Measurements from ENCODE around the gene YIPF1.

YIPF1 gene

DNA sequence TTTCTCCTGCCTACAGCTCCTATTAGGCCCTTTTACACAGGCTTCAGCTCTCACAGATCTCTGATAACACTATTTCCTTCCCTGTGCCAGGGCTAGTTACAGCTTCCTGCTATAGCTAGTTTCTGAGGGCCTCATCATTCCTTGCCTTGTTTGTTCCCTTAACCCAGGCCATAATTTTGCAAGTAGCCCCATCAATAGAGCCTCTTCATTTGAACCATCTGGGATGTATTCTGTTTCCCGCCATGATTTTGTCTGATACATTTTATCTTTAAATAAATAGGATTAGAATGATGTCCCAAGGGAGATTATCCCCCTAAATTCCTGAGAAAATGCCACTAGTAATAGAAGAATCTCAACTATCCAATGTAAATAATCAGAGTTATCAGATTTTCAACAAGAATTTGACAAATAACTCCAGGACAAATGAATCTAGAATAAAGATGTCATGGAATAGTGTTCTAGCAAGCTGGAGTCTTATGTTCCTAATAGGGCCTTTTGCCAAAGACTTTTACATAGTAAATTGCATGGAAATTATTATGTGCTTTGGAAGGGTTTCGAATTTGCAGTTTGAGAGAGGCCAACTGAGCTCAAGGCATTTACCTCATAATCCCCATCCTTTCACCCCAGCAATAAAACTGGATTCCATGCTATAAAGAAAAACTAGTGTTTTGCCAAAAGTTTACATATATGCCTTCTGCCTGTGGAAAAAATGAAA lies 39.8 kb upstream of the YIPF1 start:
- no peak for DNase-seq (ENCODE audit: low read depth)
- TF ChIP-seq, protein P1, sequence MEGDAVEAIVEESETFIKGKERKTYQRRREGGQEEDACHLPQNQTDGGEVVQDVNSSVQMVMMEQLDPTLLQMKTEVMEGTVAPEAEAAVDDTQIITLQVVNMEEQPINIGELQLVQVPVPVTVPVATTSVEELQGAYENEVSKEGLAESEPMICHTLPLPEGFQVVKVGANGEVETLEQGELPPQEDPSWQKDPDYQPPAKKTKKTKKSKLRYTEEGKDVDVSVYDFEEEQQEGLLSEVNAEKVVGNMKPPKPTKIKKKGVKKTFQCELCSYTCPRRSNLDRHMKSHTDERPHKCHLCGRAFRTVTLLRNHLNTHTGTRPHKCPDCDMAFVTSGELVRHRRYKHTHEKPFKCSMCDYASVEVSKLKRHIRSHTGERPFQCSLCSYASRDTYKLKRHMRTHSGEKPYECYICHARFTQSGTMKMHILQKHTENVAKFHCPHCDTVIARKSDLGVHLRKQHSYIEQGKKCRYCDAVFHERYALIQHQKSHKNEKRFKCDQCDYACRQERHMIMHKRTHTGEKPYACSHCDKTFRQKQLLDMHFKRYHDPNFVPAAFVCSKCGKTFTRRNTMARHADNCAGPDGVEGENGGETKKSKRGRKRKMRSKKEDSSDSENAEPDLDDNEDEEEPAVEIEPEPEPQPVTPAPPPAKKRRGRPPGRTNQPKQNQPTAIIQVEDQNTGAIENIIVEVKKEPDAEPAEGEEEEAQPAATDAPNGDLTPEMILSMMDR (conservative IDR thresholded peaks at IDR 0.05; ENCODE audit: low read length) = no peak
- H3K4me3 ChIP-seq (ENCODE audit: low read length) = no peak overlapping the region

GRCh38 chr1:53927376-53927881 lies 37.8 kb upstream of the YIPF1 start:
- no peak for DNase-seq (ENCODE audit: low read depth)
- TF ChIP-seq, protein P1 (conservative IDR thresholded peaks at IDR 0.05; ENCODE audit: low read length) = no peak
- no peak overlapping the region for H3K4me3 ChIP-seq (ENCODE audit: low read length)

DNA sequence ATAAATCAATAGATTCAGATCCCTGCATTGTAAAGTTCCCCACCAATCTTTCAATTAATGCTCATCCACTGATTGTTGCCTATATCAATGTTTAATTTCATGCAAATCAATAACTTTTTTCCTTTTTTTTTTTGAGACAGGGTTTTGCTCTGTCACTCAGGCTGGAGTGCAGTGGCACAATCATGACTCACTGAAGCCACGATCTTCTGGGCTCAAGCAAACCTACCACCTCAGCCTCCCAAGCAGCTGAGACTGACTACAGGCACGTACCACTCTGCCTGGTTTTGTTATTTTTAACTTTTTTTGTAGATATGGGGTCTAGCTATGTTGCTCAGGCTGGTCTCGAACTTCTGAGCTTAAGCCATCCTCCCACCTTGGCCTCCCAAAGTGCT lies 30.1 kb upstream of the YIPF1 start:
- TF ChIP-seq, protein P1 (conservative IDR thresholded peaks at IDR 0.05; ENCODE audit: low read length) = no peak
- peak; percentile 17 for DNase-seq (ENCODE audit: low read depth)
- no peak overlapping the region for H3K4me3 ChIP-seq (ENCODE audit: low read length)

DNA sequence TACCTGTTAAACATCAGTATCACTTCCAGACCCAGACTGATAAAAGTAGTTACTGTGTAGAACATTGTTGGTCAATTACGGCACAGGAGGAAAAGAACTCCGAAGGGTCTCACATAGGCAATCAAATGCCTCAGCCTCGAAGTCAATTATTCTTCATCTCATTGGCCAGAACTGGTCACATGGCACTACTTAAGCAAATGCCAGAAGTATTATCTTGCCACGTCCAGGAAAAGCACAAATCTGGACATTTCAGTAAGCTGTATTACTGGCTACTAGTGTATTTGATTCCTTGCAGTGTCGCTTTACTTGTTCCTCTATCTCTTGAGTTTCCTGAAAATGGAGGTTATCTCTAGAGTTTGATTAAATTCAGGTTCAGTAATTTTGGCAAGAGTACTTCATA lies 28.7 kb upstream of the YIPF1 start:
- H3K4me3 ChIP-seq (ENCODE audit: low read length) = no peak overlapping the region
- TF ChIP-seq, protein P1 (conservative IDR thresholded peaks at IDR 0.05; ENCODE audit: low read length) = no peak
- DNase-seq (ENCODE audit: low read depth) = no peak

GRCh38 chr1:53913352-53914033 lies 23.9 kb upstream of the YIPF1 start:
- TF ChIP-seq, protein P1 (conservative IDR thresholded peaks at IDR 0.05; ENCODE audit: low read length) = no peak
- DNase-seq (ENCODE audit: low read depth) = no peak

GRCh38 chr1:53911442-53911841 lies 21.8 kb upstream of the YIPF1 start:
- TF ChIP-seq, protein P1 (conservative IDR thresholded peaks at IDR 0.05; ENCODE audit: low read length) = no peak
- no peak for DNase-seq (ENCODE audit: low read depth)
- no peak overlapping the region for H3K4me3 ChIP-seq (ENCODE audit: low read length)

More at GRCh38 chr1:53913352-53914033, 23.9 kb upstream of the YIPF1 start:
- no peak overlapping the region for H3K4me3 ChIP-seq (ENCODE audit: low read length)

GRCh38 chr1:53909946-53910345 lies 20.3 kb upstream of the YIPF1 start:
- H3K4me3 ChIP-seq (ENCODE audit: low read length) = no peak overlapping the region
- peak; percentile 23 for DNase-seq (ENCODE audit: low read depth)
- TF ChIP-seq, protein P1 (conservative IDR thresholded peaks at IDR 0.05; ENCODE audit: low read length) = no peak
